Keratinocyte (primary cell): Measurements from ENCODE around the gene RASA3. TPM values are rescaled to one million over a fixed set of nuclear protein-coding genes. Genes with fewer than 3 reads are reported as not detected.

Source experiments
- DNase-seq: peaks from one replicate; pipeline ENCODE4 v3.0.0-alpha.2; 2011; ENCODE audit warnings: low read depth, missing footprints, low spot score
- FAIRE-seq: peaks from 2 replicates; lab custom pipeline; 2011; peaks lifted over from hg19 to GRCh38; lab: Jason Lieb, UNC
- H2AFZ ChIP-seq: 2 replicates; pipeline ENCODE4 v1.6.0; 2012; ENCODE audit warnings: low read length, control low read depth, inconsistent platforms; ENCODE audit not compliant: control insufficient read depth
- H3K27ac ChIP-seq: 2 replicates; pipeline ENCODE4 v1.5.1; 2011; ENCODE audit warnings: low read length; ENCODE audit not compliant: control insufficient read depth, insufficient read depth
- H3K27me3 ChIP-seq: 3 replicates; pipeline ENCODE4 v1.6.0; 2011; ENCODE audit warnings: low read length; ENCODE audit not compliant: control insufficient read depth, insufficient read depth; ENCODE audit errors: extremely low read depth
- H3K36me3 ChIP-seq, 2 experiments: 2 replicates in 1 of 2; 3 replicates in 1 of 2; pipeline ENCODE4 v1.5.1; 2011; ENCODE audit warnings: low read length in 2 of 2, mild to moderate bottlenecking in 1 of 2; ENCODE audit not compliant: control insufficient read depth in 2 of 2, insufficient read depth in 2 of 2; ENCODE audit errors: extremely low read depth in 1 of 2
- H3K4me1 ChIP-seq: 3 replicates; pipeline ENCODE4 v1.5.1; 2011; ENCODE audit warnings: low read length; ENCODE audit not compliant: control insufficient read depth, insufficient read depth; ENCODE audit errors: extremely low read depth
- H3K4me2 ChIP-seq: 3 replicates; pipeline ENCODE4 v1.6.0; 2011; ENCODE audit warnings: low read depth, low read length; ENCODE audit not compliant: control insufficient read depth, insufficient read depth; ENCODE audit errors: extremely low read depth
- H3K4me3 ChIP-seq, 3 experiments: fragments of 200-600 bp in 1 of 3; sonication (generic) in 1 of 3; 2 replicates in 2 of 3; 3 replicates in 1 of 3; pipeline ENCODE4 v1.5.1; 2011 to 2016; ENCODE audit warnings: low read length in 3 of 3, mild to moderate bottlenecking in 3 of 3, control low read depth in 2 of 3, inconsistent platforms in 1 of 3, low read depth in 1 of 3, mixed read lengths in 1 of 3, mixed run types in 1 of 3, moderate library complexity in 1 of 3; ENCODE audit not compliant: control insufficient read depth in 2 of 3, insufficient read depth in 2 of 3; ENCODE audit errors: extremely low read depth in 1 of 3
- H3K79me2 ChIP-seq: 2 replicates; pipeline ENCODE4 v1.6.0; 2012; ENCODE audit warnings: low read length; ENCODE audit not compliant: control insufficient read depth, insufficient read depth
- H3K9ac ChIP-seq: 3 replicates; pipeline ENCODE4 v1.6.0; 2011; ENCODE audit warnings: low read length; ENCODE audit not compliant: control insufficient read depth, insufficient read depth; ENCODE audit errors: extremely low read depth
- H3K9me1 ChIP-seq: 3 replicates; pipeline ENCODE4 v1.6.0; 2011; ENCODE audit warnings: low read length; ENCODE audit not compliant: control insufficient read depth, insufficient read depth; ENCODE audit errors: extremely low read depth
- H3K9me3 ChIP-seq: 2 replicates; pipeline ENCODE4 v1.5.1; 2012; ENCODE audit warnings: low read depth, low read length; ENCODE audit not compliant: control insufficient read depth
- H4K20me1 ChIP-seq: 3 replicates; pipeline ENCODE4 v1.6.0; 2011; ENCODE audit warnings: low read length; ENCODE audit not compliant: control insufficient read depth, insufficient read depth; ENCODE audit errors: extremely low read depth
- CTCF ChIP-seq, 3 experiments: IDR thresholded peaks in 1 of 3; conservative IDR thresholded peaks in 1 of 3; optimal IDR thresholded peaks in 1 of 3; 2 replicates in 2 of 3; 3 replicates in 1 of 3; pipeline versions ENCODE3 to v1.5.1; 2011; ENCODE audit warnings: low read length in 3 of 3, mild to moderate bottlenecking in 3 of 3, moderate library complexity in 2 of 3, control low read depth in 1 of 3, inconsistent platforms in 1 of 3; ENCODE audit not compliant: insufficient read depth in 2 of 3; ENCODE audit errors: extremely low read depth in 1 of 3
- EZH2 ChIP-seq: IDR thresholded peaks from one replicate; pipeline ENCODE4 v1.6.1; 2012; ENCODE audit warnings: inconsistent platforms, mild to moderate bottlenecking, low read length, moderate library complexity
- dilution Hi-C: fragments of 300-500 bp; cut with MboI; formaldehyde crosslinking; loops from one replicate; pipeline ENCODE4 v1.7.0; 2020; ENCODE audit warnings: low sequenced_read_pairs; ENCODE audit not compliant: extremely low pct_ligation_motif_present
- polyA plus RNA-seq, 5 experiments: library from polyadenylated mRNA; depleted of rRNA in 3 of 5; stranded (reverse) in 3 of 5; stranded (forward) in 1 of 5; unstranded in 1 of 5; fragments of >200 nt; gene quantifications; 1 replicate in 1 of 5; 2 replicates in 3 of 5; 3 replicates in 1 of 5; pipeline versions ENCODE4 v1.2.1 to v1.2.3, GENCODE V29; 2011 to 2012; ENCODE audit warnings: missing spikeins in 2 of 5, low read depth in 1 of 5, low replicate concordance in 1 of 5

The RASA3 gene
- polyA plus RNA-seq, 1 donor (not counting 4 experiments of a cell fraction or from before 2014, with no cell fraction given), result 4.1 TPM

- DNase-seq (no peak), FAIRE-seq (no peak)
- Histone ChIP-seq H3K4me2 (no peak overlapping the region), H3K4me3 (no peak overlapping the region), H2AFZ (no peak overlapping the region), H3K79me2 (no peaks in the 10 kb centered on the region), H4K20me1 (no peaks in the 10 kb centered on the region), H3K9me1 (no peaks in the 10 kb centered on the region), H3K27ac (no peak overlapping the region), H3K36me3 (no peaks in the 10 kb centered on the region), H3K9me3 (no peaks in the 10 kb centered on the region), H3K9ac (no peak overlapping the region), H3K27me3 (peaks cover 22% of the 10 kb centered on the region), H3K4me1 (peaks cover 5% of the 10 kb centered on the region)
- dilution Hi-C loops, result no loop called here
- TF ChIP-seq EZH2 (no peak), CTCF (optimal IDR thresholded peaks at IDR 0.05 in 1 of 3, IDR thresholded peaks at IDR 0.05 in 1 of 3, conservative IDR thresholded peaks at IDR 0.05 in 1 of 3; ENCODE audit: extremely low read depth in 1 of 3, insufficient read depth in 2 of 3, low read length in 3 of 3) (no peak)
Observed at GRCh38 chr13:113942591-113943103, 189.8 kb downstream of the RASA3 start.

- FAIRE-seq (no peak), DNase-seq (no peak)
- Histone ChIP-seq H3K36me3 (no peaks in the 10 kb centered on the region), H3K27me3 (peaks cover 31% of the 10 kb centered on the region), H3K4me3 (no peak overlapping the region), H3K4me2 (no peak overlapping the region), H3K79me2 (no peaks in the 10 kb centered on the region), H3K4me1 (no peaks in the 10 kb centered on the region), H3K9me1 (no peaks in the 10 kb centered on the region), H3K9me3 (no peaks in the 10 kb centered on the region), H4K20me1 (no peaks in the 10 kb centered on the region), H3K27ac (no peak overlapping the region), H3K9ac (no peak overlapping the region), H2AFZ (no peak overlapping the region)
- no peak for TF ChIP-seq EZH2
- no peak for TF ChIP-seq CTCF (optimal IDR thresholded peaks at IDR 0.05 in 1 of 3, IDR thresholded peaks at IDR 0.05 in 1 of 3, conservative IDR thresholded peaks at IDR 0.05 in 1 of 3; ENCODE audit: extremely low read depth in 1 of 3, insufficient read depth in 2 of 3, low read length in 3 of 3)
- dilution Hi-C loops, result no loop called here
Observed at GRCh38 chr13:113941571-113942191, 190.7 kb downstream of the RASA3 start.
